ENCODE data around the gene HACE1.

Gene HACE1

DNA sequence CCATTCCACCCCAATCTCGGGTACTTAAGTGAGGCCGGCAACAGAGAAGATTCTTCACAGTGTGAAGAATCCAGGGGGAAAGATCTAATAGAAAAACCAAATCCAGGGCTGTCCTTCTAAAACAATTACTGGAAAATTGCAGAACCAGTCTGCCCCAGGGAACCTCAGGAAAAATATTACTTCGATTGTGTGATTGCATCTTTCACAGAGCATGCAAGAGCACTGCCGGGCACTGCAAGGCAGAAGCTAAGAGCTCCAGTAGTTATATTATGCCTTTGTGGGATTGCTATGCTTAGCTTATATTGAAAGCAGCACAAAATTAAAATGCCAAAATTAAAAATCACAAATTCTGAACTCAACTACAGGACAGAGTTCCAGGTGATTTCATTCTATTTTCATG lies 175.9 kb downstream of the HACE1 start:
- no peak for DNase-seq

DNA sequence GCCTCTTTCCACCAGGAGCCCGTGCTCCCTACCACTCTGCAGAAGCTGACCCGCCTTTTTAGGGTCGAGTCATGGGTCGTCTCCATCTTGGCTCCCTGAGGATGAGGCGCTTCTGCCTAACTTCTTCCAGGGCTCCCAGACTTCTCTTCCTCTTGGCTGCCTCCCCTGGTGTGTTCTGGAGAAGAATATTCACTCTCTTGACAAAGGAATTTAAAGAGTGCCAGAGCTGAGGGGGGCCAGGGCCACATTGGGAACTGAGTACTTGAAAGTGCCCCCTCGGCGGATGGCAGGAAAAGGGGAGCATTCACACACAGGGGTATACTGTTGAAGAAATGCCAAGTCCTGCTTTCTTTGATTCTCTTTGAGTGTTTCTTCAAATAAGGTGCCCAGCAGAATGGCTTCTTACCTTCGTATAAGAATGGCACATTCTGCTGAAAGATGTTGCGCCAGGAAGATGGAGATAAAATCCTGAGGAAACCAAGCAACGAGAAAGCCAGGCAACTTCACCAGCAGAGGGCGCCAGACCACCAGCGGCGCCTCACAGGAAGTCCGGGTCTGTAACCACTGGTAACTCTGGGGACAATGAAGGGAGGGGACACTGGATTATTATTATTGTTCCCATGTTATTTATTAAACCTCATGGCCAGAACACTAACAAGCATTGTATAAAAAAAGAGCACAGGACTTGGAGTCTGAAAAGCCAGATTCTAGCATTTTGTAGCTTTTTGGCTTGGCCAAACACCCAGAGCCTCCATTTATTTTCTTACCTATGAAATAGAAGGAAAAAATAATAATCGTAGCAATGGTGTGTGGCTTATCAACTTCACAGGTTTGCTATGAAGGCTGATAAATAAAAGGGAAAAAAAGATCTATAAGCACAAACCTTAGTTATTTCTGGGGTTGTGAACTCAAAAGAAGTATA lies 176.7 kb downstream of the HACE1 start:
- peak; percentile 82 for DNase-seq

DNA sequence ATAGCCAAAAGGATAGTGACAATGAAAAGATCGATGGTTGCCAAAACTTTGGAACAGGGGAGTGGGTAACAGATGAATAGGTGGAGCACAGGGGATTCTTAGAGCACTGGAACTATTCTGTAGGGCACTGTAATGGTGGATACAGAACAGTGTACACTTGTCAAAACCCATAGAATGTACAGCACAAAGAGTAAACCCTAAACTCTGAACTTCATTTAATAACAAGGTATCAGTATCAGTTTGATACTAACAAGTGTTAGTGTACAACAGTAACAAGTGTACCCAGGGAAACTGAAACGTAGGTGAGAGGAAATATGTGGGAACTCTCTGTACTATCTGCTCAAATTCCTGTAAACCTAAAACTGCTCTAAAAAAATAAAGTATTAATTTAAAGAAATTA lies 179.2 kb downstream of the HACE1 start:
- no peak for DNase-seq

DNA sequence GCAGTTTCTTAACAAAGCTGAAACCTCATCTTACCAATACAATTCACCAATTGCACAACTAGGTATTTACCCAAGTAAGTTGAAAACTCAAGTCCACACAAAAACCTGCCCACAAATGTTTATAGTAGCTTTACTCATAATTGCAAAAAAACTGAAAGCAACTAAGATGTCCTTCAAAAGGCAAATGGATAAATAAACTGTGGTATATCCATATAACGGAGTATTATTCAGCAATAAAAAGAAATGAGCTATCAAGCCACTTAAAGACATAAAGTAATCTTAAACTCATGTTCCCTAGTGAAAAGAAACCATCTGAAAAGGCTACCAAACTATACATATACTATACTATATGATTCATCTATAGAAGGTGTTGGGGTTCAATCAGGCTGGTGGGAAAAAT lies 179.7 kb downstream of the HACE1 start:
- no peak for DNase-seq
